Colon (tissue), 2 donors: ENCODE measurements around the gene RETREG1.
"Not testable (repeated sequence)": the region's sequence is repeated elsewhere in the genome, so short reads cannot be mapped to it uniquely, and the experiment has no call there.

Source experiments
- FAIRE-seq: peaks from 2 replicates; lab custom pipeline; 2012; peaks lifted over from hg19 to GRCh38; lab: Jason Lieb, UNC
- donor health status: control.
- donor health status: control.

The RETREG1 gene

GRCh38 chr5:16617274-16617968 lies 624 bp upstream of the RETREG1 start:
- no peak for FAIRE-seq

DNA sequence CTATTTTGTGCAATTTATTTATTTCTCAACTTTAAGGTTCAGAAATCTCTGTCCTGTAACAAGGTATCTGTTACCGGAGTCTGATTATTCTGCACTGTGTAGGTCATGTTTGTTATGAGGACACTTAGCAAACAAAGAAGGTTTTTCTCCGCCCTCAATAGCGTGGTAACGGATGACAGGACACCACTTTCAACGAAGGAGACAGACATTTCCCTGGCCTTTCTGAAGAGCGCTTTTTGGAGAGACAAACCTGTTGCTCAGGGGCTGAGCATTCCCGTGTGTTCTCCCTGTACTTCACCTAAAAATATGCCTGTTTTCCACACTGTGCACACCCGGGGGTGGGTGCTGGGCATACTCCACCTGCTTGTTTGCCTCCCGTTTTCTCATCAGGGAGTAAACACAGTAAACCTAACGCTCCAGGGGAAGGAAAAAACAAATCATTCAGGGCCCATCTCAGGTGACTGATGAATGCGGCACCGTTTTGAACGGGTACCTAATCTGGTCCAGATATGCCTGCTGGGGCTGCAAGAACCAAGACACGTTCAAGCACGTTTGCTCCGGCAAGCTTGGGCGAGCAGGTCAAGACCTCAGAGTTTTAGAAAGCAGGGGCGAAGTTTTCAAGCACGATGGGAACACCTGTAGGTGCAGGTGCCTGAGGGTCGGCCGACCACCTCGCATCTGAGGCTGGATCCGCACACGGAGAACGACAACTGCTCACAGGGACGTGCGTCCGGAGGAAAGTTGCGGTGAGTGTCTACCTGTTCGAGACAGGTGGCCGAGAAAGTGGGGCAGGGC lies 859 bp downstream of the RETREG1 start:
- no peak for FAIRE-seq

DNA sequence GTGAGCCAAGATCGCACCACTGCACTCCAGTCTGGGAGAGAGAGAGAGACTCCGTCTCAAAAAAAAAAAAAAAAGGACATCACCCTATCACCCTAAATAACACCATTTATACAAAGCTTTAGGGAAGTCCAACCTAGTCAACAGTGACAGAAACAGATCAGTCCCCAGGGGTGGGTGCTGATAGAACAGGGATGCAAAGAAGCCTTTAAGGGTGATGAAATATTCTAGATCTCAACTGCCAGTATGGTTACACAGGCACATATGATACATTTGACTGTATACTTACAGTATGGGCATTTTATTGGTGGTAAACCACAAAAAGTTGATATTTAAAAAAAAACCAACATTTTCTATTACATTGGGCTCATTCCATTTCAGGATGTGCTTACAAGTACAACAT lies 4.8 kb downstream of the RETREG1 start:
- no peak for FAIRE-seq

DNA sequence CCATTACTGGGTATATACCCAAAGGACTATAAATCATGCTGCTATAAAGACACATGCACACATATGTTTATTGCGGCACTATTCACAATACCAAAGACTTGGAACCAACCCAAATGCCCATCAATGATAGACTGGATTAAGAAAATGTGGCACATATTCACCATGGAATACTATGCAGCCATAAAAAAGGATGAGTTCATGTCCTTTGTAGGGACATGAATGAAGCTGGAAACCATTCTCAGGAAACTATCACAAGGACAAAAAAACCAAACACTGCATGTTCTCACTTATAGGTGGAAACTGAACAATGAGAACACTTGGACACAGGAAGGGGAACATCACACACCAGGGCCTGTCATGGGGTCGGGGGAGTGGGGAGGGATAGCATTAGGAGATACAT lies 5.9 kb downstream of the RETREG1 start:
- not testable (repeated sequence) for FAIRE-seq

DNA sequence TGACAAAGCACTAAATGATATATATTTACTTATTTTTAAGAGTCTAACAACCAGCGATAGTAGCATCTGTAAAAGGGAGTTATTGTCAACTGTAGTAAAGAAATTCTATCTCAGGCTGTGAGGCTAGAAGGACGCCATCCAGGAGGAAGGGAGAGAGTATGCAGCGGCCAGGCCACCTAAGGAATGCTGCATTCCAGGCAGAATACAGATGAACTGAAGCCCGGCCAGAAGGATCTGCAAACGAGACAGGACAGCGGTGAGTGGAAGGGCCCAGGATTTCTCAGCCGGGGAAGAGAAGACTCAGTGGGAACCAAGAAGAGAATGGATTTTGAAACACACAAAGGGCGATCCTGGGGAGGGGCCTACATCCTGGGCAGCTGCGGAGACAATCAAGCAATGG lies 7.4 kb downstream of the RETREG1 start:
- no peak for FAIRE-seq

- no peak for FAIRE-seq
These were observed 10.2 kb downstream of the RETREG1 start for GRCh38 chr5:16606628-16607027.

DNA sequence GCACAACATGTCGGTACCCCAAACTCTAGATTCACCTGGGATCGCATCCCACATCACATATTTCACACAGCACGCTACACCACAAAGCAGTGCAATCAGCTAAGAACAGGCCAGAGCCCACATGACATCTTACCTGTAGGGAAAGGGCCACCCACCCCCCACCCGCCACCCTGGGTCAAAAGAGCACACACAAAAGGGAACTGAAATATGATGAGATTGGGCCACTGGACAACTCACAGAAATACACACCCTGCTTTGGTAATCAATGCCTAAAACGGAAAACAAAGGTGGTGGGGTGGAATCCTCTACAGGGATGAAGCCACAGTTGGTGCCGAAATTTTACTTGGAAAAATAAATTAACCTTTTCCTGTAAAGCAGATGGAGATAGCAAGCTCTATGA lies 13.1 kb downstream of the RETREG1 start:
- no peak for FAIRE-seq

DNA sequence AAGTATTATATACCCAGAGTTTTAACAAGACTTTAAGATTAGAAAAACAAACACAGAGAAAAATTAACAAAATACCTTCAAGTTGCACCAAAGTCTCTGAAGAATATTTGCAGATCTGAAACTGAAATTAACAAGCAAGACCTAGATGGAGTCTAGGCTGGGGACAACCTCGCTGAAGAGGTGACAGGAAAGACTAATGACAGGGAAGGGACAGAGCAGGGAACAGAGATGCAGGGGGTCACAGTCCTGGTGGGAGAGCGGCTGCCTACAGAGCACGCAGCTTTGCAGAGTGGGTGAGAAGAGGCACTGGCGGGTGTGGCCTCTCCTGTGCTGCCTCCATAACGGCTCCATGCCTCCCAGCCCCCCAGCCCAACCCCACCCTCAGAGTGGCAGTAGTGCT lies 13.5 kb downstream of the RETREG1 start:
- FAIRE-seq = no peak

GRCh38 chr5:16602182-16602581 lies 14.6 kb downstream of the RETREG1 start:
- FAIRE-seq = no peak

DNA sequence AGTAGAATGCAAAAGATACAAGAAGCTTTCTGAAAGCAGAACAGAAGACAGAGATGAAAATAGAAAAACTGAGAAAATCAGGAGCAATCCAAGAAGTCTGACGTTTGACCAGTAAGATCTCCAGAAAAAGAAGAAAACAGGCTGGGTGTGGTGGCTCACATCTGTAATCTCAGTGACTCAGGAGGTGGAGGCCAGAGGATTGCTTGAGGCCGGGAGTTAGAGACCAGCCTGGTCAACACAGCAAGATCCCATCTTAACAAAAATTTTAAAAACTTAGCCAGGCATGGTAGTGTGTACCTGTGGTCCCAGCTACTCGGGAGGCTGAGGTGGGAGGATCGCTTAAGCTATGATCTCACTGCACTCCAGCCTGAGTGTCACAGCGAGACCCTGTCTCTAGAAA lies 15.9 kb downstream of the RETREG1 start:
- no peak for FAIRE-seq

DNA sequence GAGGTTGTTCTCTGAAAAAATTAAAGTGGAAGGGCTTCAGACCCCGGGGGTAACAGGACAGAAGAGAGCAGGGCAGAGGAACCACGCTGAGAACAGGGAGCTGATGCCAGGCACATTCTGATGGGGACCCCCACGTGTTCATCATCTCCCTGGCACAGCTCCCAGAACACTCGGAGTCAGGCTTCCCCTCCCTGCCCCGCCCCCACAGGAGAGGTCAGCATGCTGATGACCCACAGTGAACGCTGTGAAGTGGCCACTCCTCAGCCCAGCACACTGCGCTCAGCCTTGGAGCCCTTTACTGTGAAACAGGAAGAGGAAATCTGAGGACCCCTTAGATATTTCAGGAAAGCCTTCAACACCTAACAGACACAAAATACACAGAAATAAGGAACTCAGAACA lies 16.4 kb downstream of the RETREG1 start:
- no peak for FAIRE-seq

DNA sequence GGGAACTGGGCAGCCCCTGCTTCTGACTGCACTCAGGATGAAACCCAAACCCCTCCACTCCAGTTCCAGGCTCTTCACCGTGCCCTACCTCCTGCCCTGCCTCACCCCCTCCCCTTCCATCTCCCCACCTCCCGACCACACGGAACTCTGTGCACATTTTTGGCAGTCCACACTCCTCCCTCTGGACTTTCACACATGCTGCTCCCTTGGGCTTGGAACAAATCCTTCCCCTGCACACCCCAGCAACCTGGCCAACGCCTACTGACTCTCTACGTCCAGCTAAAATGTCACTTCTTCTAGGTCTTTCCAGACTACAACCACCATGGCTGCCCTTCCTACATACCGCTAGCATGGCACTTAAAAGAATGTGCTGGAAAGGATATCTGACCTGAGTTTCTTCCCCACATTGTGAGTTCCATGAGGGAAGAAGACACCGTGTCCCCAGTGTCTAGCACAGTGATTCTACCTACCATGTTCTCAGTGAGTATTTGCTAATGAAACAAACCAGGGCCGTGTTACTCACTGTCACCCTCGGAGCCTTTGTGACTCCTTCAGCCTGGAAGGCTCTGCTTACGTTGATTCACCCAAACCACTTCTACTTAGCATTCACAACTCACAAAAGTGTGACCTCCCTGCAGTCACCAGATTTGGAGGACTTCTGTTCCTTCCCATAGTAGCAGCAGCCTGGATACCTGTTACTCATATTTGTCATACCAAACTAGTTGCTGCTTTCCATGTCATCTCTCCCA lies 18.7 kb downstream of the RETREG1 start:
- no peak for FAIRE-seq

DNA sequence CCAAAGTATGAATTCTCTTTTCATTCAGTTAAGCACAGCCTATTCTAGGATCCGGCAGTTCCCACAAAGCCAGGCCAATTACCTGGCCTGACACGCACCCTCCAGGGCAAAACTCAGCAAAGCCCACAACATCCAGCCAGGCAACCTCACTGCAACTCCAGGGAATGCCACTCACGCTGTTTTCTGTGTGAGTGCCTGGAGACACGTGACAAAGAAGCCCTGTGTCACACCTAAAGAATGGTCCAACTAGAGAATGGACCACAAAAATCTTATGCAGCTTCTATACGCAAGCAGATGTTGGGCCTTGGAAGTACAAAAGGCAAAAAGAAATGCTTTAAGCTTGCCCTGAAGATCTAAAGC lies 20.2 kb downstream of the RETREG1 start:
- no peak for FAIRE-seq

DNA sequence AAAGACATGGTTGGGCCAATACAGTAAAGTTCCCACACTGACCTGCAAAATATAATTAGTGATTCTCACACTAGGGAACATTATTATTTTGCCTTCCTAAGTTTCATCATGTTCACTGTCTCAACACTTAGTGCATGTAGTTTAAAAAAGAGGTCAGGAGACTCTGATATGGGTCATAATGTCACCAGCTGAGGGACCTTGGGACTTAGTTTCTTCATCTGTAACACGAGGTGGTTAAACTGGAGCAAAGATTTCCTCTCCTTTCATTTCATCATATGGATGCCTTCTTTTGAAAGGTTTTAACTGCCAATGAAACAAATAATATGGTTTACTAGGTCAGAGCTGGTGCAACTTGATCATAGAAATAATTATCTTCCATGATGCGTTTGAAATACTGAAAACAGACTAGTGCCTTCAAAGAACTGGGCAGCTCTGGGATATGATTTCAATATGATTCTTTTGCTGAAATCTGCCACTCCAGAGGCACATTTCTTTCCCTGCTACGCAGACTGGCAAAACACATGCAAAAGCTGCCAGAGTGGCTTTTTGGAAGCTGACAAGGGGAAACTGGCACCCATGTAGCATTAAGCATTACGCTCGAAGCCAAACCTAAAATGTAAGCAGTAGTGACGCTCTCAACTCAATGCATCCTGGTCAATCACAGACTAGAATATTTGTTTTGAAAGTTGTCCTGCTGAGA lies 20.8 kb downstream of the RETREG1 start:
- FAIRE-seq = no peak

GRCh38 chr5:16593628-16594027 lies 23.2 kb downstream of the RETREG1 start:
- no peak for FAIRE-seq

DNA sequence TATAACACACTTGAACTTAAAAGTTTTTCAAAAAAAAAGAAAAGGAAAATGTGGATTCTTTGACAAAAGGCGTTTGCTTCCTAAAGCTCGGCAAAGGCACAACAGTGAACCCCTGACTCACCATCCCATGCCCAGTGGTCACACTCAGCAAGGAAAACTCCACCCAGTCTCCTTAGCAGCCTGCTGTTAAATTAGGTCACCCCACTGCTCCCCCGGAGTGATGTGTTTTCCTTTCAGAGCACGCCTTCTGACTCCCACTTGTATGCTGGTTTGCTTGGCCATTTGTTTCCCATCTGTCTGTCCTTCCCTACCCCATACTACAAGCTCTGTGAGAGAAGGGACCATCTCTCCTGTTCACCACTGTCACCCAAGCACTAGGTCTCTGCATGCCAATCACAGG lies 23.8 kb downstream of the RETREG1 start:
- FAIRE-seq = no peak

GRCh38 chr5:16592255-16592654 lies 24.5 kb downstream of the RETREG1 start:
- no peak for FAIRE-seq

DNA sequence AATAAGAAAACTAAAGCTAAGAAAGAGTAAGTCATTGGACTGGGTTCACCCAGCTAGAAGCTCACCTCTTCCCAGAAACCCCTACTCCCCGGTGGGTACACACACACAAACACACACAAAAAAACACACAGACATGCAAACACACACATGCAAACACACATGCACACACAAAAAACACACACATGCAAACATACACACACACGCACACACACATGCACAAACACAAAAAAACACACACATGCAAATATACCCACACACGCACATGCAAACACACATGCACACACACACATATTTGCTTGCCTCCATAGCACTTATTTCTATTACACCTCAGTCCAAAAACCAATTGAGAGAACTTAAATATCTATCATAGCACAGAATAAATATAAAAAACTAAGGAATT lies 26.1 kb downstream of the RETREG1 start:
- FAIRE-seq = no peak

DNA sequence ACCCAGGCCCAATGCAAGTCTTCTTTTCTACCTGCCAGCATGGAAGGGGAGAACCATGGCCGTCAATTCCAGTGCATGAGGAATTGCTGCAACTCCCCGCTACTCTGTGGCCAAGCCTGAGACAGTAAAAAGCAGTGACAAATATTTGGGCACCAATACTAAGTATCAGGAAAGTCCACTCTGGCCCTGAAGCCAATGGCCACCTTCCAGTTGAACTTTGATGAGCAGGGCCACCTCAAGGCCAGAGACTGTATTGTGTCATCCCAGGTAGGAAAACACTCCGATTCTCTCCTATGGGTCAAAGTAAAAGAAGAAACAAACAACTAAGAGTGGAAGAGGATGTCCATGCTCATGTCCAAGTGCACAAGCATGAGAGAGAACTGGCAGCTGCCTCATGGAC lies 27.1 kb downstream of the RETREG1 start:
- FAIRE-seq = no peak

DNA sequence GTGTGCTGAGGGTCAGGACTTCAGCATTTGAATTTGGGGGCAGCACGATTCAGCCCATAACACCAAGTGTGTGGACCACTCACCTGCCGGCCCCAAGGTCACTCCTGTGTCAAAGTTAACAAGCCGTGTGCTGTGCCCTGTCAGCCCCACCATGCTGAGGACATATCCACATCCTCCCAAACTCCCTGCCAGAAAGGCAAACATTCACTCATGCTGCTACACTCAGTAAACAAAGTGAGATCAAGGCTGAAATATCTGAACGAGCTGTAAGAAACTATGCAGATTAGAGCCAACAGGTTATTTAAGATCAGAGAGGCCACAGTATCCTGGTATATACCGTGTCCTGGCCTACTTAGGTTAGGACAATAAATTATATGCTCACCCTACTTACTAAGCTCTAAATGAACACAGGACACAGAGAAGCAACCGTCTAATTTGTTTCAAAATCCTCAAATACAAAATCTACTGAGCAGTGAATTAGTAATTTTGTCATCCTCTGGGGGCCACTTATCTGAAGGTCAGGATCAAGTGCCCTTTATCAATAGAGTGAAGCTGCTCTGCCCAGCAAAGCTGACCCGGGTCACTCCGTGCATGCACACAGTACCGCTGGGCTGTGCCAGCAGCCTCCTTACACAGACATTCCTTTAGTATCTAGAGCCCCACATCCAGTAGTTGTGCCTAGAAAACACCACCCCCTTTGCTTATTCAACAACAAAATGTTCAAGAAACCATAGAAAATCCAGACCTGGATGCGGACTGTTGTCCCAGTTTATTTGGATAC lies 28.2 kb downstream of the RETREG1 start:
- FAIRE-seq = no peak

- FAIRE-seq = no peak
These were observed 30.2 kb downstream of the RETREG1 start for GRCh38 chr5:16586556-16586955.
